OCI-M1 (cell line): Measurements from ENCODE around the gene ITGA1.
"Not testable (repeated sequence)": the region's sequence is repeated elsewhere in the genome, so short reads cannot be mapped to it uniquely, and the experiment has no call there.

Experiments used
- DNase-seq: peaks from one replicate; lab custom pipeline; 2025; lab: John Stamatoyannopoulos, UW

Gene ITGA1

GRCh38 chr5:52801329-52801728, 13.6 kb downstream of the ITGA1 start:
- DNase-seq = peak; percentile 48

GRCh38 chr5:52802272-52802973, 14.7 kb downstream of the ITGA1 start:
- no peak for DNase-seq

- DNase-seq = no peak
Measured at GRCh38 chr5:52802974-52803336, 15.2 kb downstream of the ITGA1 start.

GRCh38 chr5:52804387-52804791, 16.7 kb downstream of the ITGA1 start:
- DNase-seq = peak; percentile 71

- DNase-seq = peak; percentile 17
Measured at GRCh38 chr5:52804981-52805380, 17.3 kb downstream of the ITGA1 start.

- DNase-seq = peak; percentile 27
Measured at GRCh38 chr5:52805615-52806014, 17.9 kb downstream of the ITGA1 start.

- DNase-seq = no peak
Measured at GRCh38 chr5:52807037-52807436, 19.3 kb downstream of the ITGA1 start.

- no peak for DNase-seq
Measured at GRCh38 chr5:52807723-52808122, 20.0 kb downstream of the ITGA1 start.

GRCh38 chr5:52808316-52808901, 20.7 kb downstream of the ITGA1 start:
- DNase-seq = no peak

GRCh38 chr5:52809884-52810283, 22.2 kb downstream of the ITGA1 start:
- DNase-seq = peak; percentile 71

- no peak for DNase-seq
Measured at GRCh38 chr5:52810426-52810825, 22.7 kb downstream of the ITGA1 start.

GRCh38 chr5:52811067-52811749, 23.5 kb downstream of the ITGA1 start:
- DNase-seq = peak; percentile 60

GRCh38 chr5:52814352-52815148, 26.8 kb downstream of the ITGA1 start:
- DNase-seq = no peak

- no peak for DNase-seq
Measured at GRCh38 chr5:52817818-52818217, 30.1 kb downstream of the ITGA1 start.

- DNase-seq = no peak
Measured at GRCh38 chr5:52818360-52818759, 30.6 kb downstream of the ITGA1 start.

- not testable (repeated sequence) for DNase-seq
Measured at GRCh38 chr5:52818807-52819206, 31.1 kb downstream of the ITGA1 start.

- no peak for DNase-seq
Measured at GRCh38 chr5:52821901-52822300, 34.2 kb downstream of the ITGA1 start.

- DNase-seq = no peak
Measured at GRCh38 chr5:52822437-52822836, 34.7 kb downstream of the ITGA1 start.

GRCh38 chr5:52824827-52825226, 37.1 kb downstream of the ITGA1 start:
- no peak for DNase-seq

- DNase-seq = peak; percentile 91
Measured at GRCh38 chr5:52825826-52826225, 38.1 kb downstream of the ITGA1 start.

- DNase-seq = no peak
Measured at GRCh38 chr5:52827815-52828214, 40.1 kb downstream of the ITGA1 start.

- DNase-seq = no peak
Measured at GRCh38 chr5:52829664-52830063, 41.9 kb downstream of the ITGA1 start.

- DNase-seq = no peak
Measured at GRCh38 chr5:52830650-52831049, 42.9 kb downstream of the ITGA1 start.
